GM21825 (cell line): ENCODE results near the gene RASGRF1.
"Not testable (repeated sequence)": the region's sequence is repeated elsewhere in the genome, so short reads cannot be mapped to it uniquely, and the experiment has no call there.

ENCODE experiments used
- ATAC-seq: cut with Tn5 transposase; IDR thresholded peaks from one replicate; pipeline ENCODE4 v1.9.1; 2021; ENCODE audit warnings: mild to moderate bottlenecking, moderate library complexity; ENCODE audit not compliant: unreplicated experiment

Gene RASGRF1

GRCh38 chr15:78937132-78937739 lies 153.3 kb downstream of the RASGRF1 start:
- ATAC-seq, result no peak

GRCh38 chr15:78934655-78935023 lies 155.9 kb downstream of the RASGRF1 start:
- ATAC-seq, result no peak

DNA sequence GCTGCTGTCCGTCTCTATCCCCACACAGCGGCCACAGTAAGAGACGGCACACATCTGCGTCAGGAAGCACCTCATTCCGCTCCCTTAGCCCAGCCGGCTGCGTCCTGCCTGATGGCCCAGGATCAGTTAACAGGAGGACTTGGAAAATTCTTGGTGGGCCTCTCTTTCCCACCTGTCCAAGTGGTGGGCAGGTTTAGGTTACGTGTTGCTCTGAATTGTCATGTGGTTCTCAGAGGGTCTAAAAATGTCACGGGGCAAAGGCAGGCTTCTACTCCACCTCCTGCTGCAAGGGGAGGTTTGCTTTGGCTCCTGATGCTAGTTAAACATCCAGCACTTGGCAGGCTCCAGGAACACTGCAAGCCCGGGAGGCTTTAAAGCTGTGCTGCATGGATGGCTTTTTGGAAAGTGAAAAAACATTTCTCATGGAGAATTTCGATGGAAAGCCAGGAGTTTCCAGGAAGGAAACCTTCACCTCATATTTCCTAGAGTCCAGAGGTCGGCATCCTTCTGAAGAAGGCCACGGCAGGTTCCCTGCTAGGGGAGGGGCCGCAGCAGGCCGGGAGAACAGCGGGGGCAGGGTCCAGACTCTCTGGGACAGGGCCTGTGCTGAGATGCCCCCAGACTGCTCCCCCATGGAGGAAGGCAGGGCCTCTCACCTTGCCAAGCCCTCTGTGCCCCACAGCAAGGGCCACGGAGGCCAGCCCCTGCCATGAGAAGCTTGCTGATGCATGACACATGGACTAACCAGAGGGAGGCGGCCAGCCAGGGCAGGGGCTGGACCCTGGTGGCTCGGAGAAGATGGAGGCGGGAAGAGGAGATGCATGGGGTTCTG lies 156.5 kb downstream of the RASGRF1 start:
- ATAC-seq, result no peak

DNA sequence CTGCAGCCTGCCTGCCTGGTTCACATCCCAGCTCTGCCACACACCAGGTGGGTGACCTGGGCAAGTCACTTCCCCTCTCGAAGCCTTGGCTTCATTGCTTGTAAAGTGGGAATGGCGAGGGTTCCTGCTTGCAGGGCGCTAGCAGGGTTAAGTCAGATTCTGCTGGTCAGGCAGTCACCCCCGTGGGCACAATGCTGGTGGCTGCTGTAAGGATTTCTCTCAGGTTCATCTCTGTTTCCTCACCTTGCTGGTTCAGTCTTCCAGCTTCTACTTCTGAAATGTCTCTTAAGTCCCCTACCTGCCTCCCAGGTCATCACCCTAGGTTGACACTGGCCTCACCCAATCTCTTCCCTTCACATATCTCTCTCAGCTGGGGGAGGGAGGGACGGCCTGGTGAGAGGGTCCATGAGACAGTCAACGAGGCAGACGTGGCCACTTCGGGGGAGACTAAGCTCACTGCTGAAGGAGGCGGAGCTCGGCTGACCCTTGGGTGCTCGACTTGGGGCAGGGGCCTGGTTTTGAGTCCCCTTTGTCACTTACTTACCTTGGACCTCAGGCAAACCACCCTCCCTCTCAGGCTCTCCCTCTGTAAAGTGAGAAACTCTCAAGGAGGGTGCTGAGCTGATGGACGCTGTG lies 157.3 kb downstream of the RASGRF1 start:
- no peak for ATAC-seq

GRCh38 chr15:78932258-78932808 lies 158.2 kb downstream of the RASGRF1 start:
- no peak for ATAC-seq

DNA sequence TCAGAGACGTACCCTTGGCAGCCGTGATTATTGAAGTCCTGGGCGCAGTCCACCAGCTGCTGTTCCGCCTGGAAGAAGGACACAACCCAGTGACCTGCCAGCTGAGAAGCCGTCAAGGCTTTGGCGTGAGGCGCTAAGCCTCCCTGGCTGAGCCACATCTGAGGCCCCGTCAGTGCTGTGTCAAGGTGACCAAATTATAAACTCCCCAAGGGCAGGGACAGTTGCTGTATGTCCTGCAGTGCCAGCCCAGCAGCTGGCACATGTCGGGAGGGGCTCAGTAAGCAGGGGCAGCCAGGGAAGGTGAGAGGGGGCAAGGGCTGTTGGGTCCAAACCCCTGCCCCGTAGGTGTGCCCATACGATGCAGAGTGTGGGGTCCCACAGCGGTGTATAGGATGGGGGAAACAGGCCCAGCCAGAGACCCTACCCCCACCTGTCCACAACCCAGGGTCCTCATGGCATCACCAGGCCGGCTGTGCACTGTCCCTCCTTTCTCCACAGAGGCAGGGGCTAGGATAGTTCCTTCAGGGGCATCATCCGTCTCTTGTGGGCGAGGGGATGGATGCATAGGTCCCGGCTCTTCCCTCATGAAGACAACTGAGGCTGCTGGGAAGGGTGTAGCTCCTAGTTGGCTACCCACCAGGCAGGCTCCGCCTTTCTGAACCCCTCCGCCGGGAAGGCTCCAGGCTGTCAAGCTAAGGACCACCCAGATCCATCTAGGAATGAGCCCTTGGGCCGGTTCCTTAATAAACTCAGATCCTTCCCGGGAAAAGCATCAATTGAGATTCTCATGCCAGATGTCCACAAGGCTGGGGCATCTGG lies 158.9 kb downstream of the RASGRF1 start:
- no peak for ATAC-seq

GRCh38 chr15:78930577-78931388 lies 159.8 kb downstream of the RASGRF1 start:
- ATAC-seq, result no peak

DNA sequence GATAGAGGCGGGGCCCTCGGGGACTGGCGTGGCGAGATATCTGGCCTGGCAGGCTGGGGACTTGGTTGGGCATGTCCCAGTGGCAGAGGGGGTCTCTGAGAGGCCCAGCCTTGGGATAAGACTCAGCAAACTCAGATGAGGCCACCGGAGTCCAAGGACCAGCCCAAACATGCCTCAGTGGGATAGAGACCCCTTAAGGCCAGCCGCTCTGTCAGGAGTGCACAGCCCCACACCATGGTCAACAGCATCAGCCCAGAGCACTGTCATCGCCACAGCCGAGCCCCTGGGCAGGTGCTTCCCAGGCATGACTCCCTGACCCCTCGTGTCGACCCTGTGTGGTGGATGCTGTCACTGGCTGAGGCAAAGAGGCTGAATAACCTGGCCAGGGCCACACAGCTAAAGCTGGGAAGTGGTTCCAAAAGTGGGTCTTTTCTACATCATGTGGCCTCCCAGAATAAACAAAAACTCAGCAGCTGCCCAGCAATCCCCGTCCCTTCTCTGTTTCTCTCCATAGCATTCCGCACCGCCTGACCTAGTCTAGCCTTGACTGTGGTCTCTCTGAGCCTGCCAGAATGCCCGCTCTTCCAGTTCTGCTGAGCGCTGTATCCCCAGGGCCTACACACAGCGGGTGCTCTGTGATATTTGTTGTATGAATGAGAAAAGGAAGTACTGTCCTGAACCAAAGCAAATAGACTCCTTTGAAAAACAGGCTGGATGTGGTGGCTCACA lies 160.9 kb downstream of the RASGRF1 start:
- no peak for ATAC-seq

GRCh38 chr15:78928616-78929093 lies 161.9 kb downstream of the RASGRF1 start:
- no peak for ATAC-seq

- ATAC-seq, result not testable (repeated sequence)
Observed at GRCh38 chr15:78928176-78928575, 162.4 kb downstream of the RASGRF1 start.

DNA sequence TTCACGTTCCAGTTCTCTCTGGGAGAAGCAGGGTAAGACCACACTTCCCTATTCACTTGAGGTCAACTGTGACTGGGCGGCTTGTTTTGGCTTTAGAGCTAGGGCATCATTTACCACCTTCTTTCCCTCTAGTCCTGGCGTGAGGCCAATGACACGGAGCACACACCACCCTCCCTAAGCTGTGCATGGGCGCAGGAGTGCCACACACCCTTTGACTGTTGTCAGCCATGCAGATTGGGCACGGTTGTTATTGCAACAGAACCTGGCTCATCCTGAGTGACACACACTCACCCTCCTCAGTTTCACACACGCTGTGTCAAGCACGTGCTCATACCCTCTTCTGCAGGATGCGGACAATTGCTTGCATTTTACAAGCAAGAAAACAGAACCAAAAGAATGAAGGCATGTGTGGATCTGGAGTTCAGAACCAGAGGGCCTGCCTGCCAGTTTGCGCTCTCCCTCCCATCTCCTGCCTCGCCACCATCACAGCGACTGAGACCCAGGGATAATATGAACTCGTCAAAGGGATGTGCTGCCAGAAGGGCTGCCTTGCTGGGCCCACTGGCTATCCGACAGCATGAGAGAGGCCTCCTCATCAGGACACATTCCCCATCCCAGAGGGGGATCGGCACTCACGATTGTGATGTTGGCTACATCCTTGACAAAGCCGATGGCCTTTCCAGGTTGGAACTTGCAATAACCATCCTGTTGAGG lies 163.3 kb downstream of the RASGRF1 start:
- ATAC-seq, result no peak

DNA sequence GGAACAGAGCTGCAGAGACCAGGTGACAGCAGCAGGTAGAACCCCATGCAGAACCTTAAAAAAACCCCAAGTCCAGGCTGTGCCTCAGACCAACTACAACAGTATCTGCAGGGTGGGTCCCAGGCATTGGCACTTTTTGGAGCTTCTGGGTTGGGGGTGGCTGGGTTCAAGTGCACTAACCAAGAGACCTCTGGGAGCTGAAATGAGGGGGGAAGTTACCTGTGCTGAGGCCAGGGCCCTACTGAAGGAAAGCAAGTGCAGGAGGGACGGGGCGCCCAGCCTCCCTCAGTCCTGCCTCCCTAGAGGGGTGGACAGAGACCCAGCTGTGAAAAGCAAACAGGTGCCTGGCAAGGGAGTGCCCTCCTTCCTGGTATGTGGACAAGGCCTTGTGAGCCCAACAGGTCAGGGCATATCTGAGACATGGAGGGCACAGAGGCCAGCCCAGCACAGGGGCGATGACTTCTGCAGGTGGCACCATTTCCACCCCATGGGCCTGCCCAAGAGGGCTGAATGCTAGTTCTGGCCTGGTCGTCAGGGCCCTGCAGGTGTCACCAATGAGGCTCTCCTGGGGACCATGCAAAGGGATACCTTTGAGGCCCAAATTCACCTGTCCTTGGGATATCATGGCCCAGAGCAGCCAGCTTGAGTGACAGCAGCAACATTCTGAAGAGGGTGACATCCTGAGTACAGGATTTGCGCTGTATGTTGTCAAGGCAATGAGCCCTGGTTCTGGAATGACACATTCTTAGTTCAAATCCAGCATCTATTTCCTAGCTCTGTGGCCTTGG lies 164.4 kb downstream of the RASGRF1 start:
- no peak for ATAC-seq

DNA sequence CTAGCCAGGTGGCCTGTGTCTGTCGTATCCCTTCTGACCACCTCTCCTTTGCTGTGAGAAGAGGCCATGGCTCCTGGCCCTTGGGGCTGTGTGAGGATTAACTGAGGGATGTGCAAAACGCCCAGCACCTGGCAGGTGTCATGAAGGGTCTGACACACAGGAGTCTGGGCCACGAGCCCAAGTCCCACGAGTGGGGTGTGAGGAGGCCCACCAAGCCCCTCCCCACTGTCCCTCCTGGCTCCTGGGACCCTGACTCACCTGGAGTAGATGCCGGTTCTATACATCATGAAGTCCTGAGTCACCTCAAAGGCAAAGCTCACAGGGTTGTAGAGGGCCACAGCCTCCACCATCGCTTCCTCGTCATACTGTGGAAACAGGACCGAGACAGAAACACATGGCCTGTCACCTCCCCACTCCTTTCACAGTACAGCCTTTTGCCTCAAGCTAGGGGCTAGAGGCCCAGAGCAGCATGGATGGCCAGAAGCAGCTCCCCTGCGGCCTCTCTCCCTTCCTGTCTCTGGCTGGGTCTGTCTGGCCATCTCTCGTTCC lies 165.4 kb downstream of the RASGRF1 start:
- ATAC-seq, result no peak

DNA sequence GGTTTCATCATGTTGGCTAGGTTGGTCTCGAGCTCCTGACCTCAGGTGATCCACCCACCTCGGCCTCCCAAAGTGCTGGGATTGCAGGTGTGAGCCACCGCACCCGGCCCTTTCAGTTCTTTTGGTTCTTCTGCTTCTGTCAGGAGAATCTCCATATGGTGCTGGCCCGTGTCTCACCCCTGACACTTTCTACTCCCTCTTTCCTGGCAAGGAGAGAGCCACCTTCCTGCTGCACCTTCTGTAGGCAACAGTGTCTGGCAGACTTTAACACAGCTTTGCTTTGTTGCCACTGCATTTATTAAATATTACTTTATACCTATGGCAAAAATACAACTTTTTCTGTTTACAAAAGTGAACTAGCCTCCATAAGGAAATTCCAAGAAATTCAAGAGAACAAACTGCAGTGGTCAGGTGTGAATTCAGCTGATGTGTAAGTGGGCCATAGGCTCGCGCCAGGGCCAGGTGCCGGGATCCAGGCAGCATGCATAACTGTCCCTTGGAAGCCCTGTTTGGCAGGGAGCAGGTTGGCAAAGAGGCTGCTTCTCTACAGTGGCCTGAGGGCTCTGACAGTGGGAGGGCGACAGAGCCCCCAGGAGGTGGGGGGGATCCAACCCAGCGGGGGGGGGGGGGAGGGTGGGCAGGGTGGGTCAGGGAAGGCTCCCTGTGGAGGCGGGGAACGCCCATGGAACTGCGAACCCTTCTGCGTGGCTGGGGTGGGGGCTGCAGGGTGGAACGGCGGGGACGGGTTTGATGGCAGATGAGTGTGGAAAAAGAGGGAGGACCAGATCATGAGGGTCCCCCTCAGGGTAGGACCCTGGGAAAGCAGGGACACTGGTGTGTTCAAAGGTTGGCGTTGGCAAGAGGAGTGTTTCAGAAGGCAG lies 166.9 kb downstream of the RASGRF1 start:
- ATAC-seq, result no peak

DNA sequence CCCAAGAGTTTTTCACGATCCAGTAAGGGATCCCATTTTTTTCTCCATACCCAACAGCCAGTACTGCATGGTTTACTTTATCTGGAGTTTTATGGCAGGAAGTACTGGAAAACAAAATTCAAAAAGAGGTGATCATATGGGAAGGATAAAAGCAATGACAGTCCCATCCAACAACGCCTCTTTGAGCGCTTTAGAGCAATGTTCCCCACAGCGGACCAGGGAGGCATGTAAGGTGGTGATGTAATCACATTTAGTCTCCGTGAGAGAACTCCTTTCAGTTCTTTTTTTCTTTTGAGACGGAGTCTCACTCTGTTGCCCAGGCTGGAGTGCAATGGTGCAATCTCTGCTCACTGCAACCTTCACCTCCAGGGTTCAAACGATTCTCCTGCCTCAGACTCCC lies 167.6 kb downstream of the RASGRF1 start:
- no peak for ATAC-seq

DNA sequence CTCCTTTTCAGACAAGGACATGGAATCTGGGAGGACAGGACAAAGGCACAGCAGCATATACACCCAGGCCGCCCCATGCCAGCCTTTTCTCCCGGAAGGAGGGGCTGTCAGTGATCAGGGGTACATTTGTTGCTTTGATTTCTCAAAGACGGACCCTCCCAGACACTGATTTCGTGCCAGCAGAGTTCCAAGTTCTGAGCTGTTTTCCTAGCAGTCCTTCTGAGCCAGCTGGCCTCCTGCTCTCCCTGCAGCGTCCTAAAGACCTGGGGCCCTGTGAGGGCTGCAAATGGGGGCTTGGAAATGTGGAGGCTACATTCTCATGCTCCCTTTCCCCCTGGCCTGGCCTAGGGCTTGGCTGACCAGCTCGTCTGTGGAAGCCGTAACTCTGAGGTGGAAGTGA lies 168.1 kb downstream of the RASGRF1 start:
- ATAC-seq, result no peak

DNA sequence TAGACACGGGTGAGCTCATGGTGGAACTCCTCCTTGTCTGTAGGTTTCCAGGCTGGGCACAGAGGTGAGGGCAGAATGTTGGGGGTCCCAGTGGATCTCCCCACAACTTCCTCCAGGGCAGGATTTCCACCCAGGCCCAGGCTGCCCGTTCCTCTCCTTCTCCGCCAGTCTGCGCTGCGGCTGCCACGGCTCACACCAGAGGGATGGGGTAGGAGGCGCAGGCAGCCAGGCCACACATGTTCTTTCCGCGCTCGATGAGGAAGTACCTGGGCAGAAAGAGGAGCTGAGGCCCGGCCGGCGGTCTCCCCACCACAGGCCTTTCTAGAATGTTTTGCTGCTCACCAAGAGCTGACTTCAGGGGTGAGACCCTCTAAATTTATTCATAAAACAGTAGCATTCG lies 168.6 kb downstream of the RASGRF1 start:
- ATAC-seq, result no peak
